ENCODE results near the gene AEBP1. TPM values are rescaled to one million over a fixed set of nuclear protein-coding genes. Genes with fewer than 3 reads are reported as not detected.

Gene AEBP1
- total RNA-seq, 1 experiment from 2014 or later = 49.3 TPM

- Mint-ChIP-seq H3K36me3 (ENCODE audit: insufficient read depth in 1 of 3, low read depth in 3 of 3) (peaks cover 14 to 47% (median 30%) of the 10 kb centered on the region in 3 experiments; a peak in 6 of 7 replicates), H3K27me3 (ENCODE audit: low read depth) (peaks cover 7% of the 10 kb centered on the region), H3K4me1 (peaks cover 30 to 33% of the 10 kb centered on the region in 2 experiments), H3K4me3 (no peak overlapping the region), H3K27ac (no peak overlapping the region; a peak in 1 of 7 replicates), H3K9me3 (no peaks in the 10 kb centered on the region; a peak in 2 of 5 replicates)
- Histone ChIP-seq H3K79me2 (ENCODE audit: insufficient read depth, low read length) (no peaks in the 10 kb centered on the region), H3K9me3 (ENCODE audit: control insufficient read depth, low read depth, low read length) (no peaks in the 10 kb centered on the region), H2BK12ac (ENCODE audit: insufficient read length, low read depth, low read length) (no peak overlapping the region), H3T11ph (ENCODE audit: low read length) (no peak overlapping the region), H2BK5ac (ENCODE audit: insufficient read length, low read length) (no peak overlapping the region), H4K5ac (ENCODE audit: insufficient read length, low read depth, low read length) (no peak overlapping the region), H2BK20ac (ENCODE audit: low read depth, low read length, poor library complexity, severe bottlenecking) (no peak overlapping the region), H3K4me1 (ENCODE audit: insufficient read depth, low read length) (peaks cover 10% of the 10 kb centered on the region; the same call in 1 of the 2 replicates), H3K56ac (ENCODE audit: insufficient read length, low read depth, low read length) (no peak overlapping the region), H3K4me2 (ENCODE audit: insufficient read depth, insufficient read length, low read length) (no peak overlapping the region), H4K20me1 (ENCODE audit: control insufficient read depth, insufficient read depth, insufficient read length) (no peaks in the 10 kb centered on the region), H2BK120ac (ENCODE audit: low read depth, low read length, poor library complexity, severe bottlenecking) (no peak overlapping the region), H3K9ac (ENCODE audit: extremely low read depth, insufficient read length, low read length) (no peak overlapping the region), H4K8ac (replicated peaks; ENCODE audit: insufficient read length, low read depth, low read length) (no peak overlapping the region), H3K18ac (ENCODE audit: insufficient read length, low read depth, low read length) (no peak overlapping the region), H3K14ac (ENCODE audit: insufficient read depth, low read length) (no peak overlapping the region), H4K91ac (ENCODE audit: insufficient read length, low read depth, low read length) (no peak overlapping the region), H3K23me2 (ENCODE audit: insufficient read length, low read depth, low read length, poor library complexity, severe bottlenecking) (no peaks in the 10 kb centered on the region), H3K79me1 (ENCODE audit: insufficient read depth, low read depth, low read length, poor library complexity, severe bottlenecking) (no peaks in the 10 kb centered on the region), H2BK15ac (ENCODE audit: low read depth, low read length) (no peak overlapping the region), H3K4ac (ENCODE audit: low read depth, low read length) (no peak overlapping the region), H3K23ac (ENCODE audit: insufficient read length, low read depth, low read length) (no peak overlapping the region), H2AFZ (ENCODE audit: low read length) (no peak overlapping the region), H3K27me3 (ENCODE audit: insufficient read depth, low read length) (no peaks in the 10 kb centered on the region), H2AK5ac (ENCODE audit: insufficient read length, low read length) (no peak overlapping the region), H3K27ac (ENCODE audit: insufficient read length, low read depth, low read length) (no peak overlapping the region)
- TF ChIP-seq CTCF (conservative IDR thresholded peaks at IDR 0.05) = no peak
- no peak for DNase-seq
- no CpG with 5 or more reads among the region's 8 CpGs for WGBS (ENCODE audit: extremely low coverage, insufficient read length, low lambda C conversion rate)
Measured at GRCh38 chr7:44061645-44062179, 42.4 kb upstream of the AEBP1 start.
